GM19328 (cell line): ENCODE data around the gene SPTBN2.
A peak's percentile ranks its signal among the peaks of the same experiment; 100 is the strongest.

Experiments used
- ATAC-seq: cut with Tn5 transposase; IDR thresholded peaks from one replicate; pipeline ENCODE4 v1.9.1; 2021; ENCODE audit warnings: mild to moderate bottlenecking, moderate library complexity; ENCODE audit not compliant: unreplicated experiment

The SPTBN2 gene

GRCh38 chr11:66686801-66687750 lies 41.9 kb downstream of the SPTBN2 start:
- no peak for ATAC-seq

- no peak for ATAC-seq
Measured at GRCh38 chr11:66686100-66686785, 42.8 kb downstream of the SPTBN2 start.

DNA sequence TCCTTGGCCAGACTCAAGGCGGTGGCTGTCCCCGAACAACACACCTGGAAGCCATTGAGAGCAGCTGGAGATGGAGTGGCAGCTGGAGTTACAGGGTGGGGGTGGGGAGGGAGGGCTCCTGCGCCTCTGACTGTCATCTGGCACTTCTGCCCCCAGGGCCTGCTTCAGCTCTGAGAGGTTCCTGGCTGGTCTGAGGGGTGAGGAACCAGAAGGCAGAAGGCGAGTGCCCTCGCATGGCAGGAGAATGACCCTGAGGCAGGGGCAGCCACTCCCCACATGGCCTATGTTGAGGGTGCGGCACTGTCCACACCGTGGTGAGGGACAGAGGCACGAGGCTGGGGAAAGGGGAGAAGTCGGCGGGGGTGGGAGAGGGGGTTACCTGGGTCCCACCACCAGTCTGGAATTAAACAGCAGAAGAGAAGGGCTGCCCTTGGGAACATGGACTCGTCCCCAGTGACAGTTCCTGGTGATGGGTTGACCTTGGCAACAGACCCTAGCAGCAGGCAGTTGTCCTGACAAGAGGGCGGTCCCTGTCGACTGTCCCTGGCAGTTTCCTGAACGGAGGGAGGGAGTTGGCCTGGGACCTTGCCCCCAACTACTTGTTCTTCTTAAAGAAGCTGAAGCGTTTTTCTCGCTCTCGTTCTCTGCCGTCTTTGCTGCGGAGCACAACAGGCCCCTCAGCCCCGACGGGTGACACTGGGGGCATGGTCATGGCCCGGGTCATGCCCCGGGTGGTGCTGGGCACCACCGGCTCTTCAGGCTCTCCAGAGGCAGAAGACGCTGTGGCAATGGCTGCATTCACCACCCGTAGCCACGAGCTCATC lies 43.5 kb downstream of the SPTBN2 start:
- ATAC-seq, result no peak

DNA sequence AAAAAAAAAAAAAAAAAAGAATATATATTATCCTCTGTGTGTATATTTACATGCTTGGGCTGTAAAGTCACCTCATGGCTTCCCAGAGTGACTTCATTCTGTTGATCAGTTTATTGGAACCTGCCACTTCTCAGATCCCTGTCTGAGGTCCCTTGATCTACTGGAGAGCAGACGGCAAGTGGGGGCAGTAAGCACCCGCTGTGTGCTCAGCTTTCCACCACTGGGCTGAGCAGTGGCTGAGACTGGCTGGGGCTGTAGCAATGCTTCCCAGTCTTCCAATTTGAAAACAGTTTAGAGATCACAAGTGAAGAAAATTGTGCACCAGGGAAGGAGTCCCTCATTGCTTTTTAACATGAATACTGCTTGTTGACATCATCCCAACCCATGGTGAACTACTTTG lies 44.4 kb downstream of the SPTBN2 start:
- ATAC-seq, result no peak

GRCh38 chr11:66683877-66684276 lies 45.1 kb downstream of the SPTBN2 start:
- no peak for ATAC-seq

DNA sequence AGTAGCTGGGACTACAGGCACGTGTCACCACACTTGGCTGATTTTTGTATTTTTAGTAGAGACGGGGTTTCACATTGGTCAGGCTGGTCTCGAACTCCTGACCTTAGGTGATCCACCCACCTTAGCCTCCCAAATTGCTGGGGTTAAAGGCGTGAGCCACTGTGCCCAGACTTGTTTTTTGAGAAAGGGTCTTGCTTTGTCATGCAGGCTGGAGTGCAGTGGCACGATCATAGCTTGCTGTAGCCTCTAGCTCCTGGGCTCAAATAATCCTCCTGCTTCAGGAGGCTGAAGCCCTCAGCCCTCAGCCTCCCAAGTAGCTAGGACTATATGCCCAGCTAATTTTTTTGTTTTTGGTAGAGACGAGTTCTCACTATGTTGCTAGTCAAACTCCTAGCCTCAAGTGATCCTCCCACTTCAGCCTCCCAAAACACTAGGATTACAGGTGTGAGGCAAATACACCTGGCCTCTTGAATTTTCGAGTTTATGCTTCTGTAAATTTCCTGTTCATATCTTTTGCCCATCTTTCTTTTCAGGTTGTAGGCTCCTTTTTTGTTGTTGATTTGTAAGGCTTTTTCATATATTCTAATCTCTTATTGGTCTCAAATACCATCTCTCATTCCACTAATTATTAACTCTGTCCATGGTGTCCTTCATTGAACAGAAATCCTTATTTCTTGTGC lies 47.9 kb downstream of the SPTBN2 start:
- no peak for ATAC-seq

DNA sequence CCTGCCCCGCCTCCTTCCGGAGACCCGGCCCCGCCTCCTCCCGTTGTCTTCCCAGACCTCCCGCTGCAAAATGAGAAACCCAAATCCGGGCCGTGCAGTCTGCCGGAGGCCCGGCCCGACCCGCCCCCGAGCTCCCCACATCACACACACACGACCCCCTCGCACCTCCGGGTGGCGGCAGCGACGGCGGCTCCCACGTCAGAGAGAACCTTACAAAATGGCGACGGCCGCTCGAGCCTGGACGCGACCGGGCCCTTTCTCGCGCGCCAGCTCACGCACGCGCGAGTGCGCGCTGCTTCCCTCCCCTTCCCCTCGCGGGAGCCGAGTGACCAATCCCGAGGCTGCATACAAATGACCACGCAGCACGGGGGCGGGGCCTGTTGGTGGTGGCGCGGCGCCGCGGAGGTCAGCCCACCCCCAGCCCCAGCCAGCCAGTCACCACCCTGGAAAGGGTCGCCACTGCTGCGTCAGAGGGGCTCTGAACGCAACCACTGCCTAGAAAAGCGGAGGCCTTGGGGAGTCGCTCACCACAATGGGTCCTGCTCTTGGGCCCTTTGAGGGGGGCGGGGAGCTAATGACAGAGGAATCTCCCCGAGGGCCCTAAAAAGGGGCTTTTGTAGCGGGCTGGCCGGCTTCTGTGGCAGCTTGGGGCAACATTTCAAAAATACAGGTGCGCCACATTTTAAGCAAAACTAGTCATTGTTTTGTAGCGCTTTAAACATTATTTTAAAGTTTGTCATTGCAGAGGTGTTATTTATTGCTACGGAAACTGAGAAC lies 51.2 kb downstream of the SPTBN2 start, which contains the start of gene RBM4B:
TSS of gene RBM4B (minus strand) at position 289 of the 777 bp plus-strand sequence. CDS start 808 bp downstream, outside the sequence.
- ATAC-seq, result peak; percentile 88

GRCh38 chr11:66676931-66677598 lies 52.0 kb downstream of the SPTBN2 start:
- peak; percentile 32 for ATAC-seq

DNA sequence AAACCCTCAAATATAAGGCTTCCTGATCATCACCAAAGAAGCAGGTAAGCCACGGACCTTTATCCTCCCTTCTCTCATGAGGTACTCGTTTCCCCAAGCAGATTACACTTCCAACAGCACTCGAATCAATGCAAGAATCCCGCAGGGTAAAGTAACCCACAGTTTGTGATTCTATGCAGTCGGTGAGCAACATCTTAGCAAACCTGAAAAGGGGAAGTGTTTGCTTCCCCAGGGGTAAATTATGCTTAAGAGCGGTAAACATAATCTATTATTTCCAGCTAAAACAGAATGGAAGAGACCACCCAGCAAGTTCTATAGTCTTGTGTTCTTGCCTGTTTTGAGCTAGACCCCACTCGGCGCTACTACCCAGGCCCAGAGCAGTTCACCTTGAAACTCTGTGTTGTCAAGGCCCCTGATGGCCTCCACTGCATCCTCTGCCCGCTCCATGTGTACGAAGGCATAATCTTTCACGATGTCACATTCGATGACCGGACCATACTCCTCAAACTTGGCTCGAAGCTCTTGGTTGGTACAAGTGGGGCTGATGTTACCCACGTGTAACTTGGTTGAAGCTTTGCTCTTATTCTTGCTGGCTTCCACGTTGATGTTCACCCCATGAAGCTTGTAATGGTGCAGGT lies 52.6 kb downstream of the SPTBN2 start:
- no peak for ATAC-seq

DNA sequence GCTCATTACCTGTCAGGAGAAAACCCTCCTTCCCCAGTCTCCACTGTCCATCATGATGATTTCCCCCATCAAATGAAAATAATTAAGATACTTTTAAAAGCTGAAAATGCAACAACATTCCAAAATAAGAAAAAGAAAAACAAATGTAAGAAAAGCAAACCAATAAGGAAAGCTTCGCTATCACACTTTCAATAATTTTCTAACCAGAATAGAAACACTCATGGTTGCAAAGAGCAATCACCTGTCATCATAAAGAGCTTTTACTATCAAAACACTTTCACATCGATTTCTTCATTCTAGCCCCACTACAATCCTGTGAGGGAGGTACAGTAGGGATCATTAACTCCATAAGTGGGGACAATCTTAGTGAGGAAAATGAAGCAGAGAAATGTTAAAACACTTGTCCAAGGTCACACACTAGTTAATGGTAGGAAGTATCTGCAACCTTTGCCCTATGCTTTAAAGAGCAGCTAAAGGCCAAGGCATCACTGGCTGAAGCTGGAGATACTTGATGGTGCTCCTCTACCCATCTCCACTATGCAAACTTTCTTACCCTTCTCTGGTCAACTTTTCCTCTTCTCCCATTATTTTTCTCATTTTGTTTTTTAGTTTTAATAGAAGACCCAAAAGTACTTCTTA lies 53.9 kb downstream of the SPTBN2 start:
- no peak for ATAC-seq

GRCh38 chr11:66670816-66671215 lies 58.2 kb downstream of the SPTBN2 start:
- no peak for ATAC-seq

GRCh38 chr11:66665369-66665768 lies 63.6 kb downstream of the SPTBN2 start:
- no peak for ATAC-seq

- ATAC-seq, result no peak
Measured at GRCh38 chr11:66663741-66664296, 65.2 kb downstream of the SPTBN2 start.

DNA sequence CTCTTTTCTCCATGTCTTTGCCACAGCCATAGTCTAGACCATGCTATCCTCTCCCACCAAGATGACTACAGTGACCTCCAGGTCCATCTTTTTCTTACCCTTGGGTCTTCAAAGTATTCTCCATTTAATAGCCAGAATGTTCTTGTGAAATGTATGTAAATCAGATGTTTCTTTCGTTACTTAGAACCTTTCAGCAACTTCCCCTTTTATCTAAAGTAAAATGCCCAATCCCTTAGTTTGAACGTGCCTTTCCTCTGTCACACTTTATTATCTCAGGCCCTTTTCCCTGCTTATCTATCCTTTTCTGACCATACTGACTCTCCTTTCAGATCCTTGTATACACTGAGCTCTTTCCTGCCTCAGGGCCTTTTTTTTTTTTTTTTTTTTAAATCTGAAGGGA lies 69.3 kb downstream of the SPTBN2 start:
- ATAC-seq, result no peak

DNA sequence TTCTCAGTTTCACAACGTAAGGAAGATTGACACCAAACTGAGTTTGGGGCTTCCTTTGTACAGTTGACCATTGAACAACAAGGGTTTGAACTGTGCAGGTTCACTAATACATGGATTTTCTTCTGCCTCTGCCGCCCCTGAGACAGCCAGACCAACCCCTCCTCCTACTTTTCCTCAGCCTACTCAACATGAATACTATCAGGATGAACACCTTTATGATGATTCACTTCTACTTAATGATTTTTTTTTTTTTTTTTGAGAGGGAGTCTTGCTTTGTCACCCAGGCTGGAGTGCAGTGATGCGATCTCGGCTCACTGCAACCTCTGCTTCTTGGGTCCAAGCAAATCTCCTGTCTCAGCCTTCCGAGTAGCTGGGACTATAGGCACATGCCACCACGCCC lies 75.9 kb downstream of the SPTBN2 start:
- no peak for ATAC-seq

- no peak for ATAC-seq
Measured at GRCh38 chr11:66652651-66653050, 76.4 kb downstream of the SPTBN2 start.

DNA sequence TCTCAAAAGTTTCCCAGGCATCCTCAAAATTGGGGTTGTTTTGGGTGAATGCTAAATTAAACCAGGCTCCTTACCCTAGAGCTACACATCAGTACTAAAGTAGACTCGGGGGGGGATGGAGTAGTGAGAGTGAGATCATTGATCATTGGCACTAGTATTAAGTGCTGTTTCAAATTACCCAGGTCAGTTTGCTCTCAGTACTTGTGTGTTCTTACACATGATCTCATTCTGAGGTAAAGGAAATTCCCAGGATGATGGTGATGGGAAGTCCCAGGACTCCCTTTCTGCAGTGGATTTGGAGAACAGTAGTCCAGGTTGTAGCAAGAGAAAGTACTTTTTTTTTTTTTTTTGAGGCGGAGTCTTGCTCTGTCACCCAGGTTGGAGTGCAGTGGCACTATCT lies 78.0 kb downstream of the SPTBN2 start:
- no peak for ATAC-seq

- no peak for ATAC-seq
Measured at GRCh38 chr11:66649903-66650302, 79.1 kb downstream of the SPTBN2 start.
